Measurements from ENCODE around the gene ZNF536. TPM values are rescaled to one million over a fixed set of nuclear protein-coding genes. Genes with fewer than 3 reads are reported as not detected.

Gene ZNF536
- total and polyA plus RNA-seq, 2 of the 4 experiments (the other 2 are of a cell fraction): not detected

GRCh38 chr19:30419568-30420180, 47.5 kb downstream of the ZNF536 start:
- Histone ChIP-seq H4K8ac (ENCODE audit: low read depth in 2 of 2, low read length in 2 of 2) (no peak overlapping the region), H3K4me2 (ENCODE audit: low read depth, low read length) (no peak overlapping the region), H2BK120ac (ENCODE audit: low read depth, low read length) (no peak overlapping the region), H3K56ac (ENCODE audit: extremely low read depth, insufficient read depth, low read length) (no peak overlapping the region), H3K9ac (ENCODE audit: low read depth, low read length) (no peak overlapping the region), H4K91ac (ENCODE audit: insufficient read depth, low read depth, low read length) (no peak overlapping the region), H3K4me1 (ENCODE audit: control insufficient read depth, insufficient read depth, low read length) (no peaks in the 10 kb centered on the region), H3K4me3 (ENCODE audit: insufficient read depth, low read depth, low read length) (no peak overlapping the region), H3K4ac (ENCODE audit: low read depth, low read length) (no peak overlapping the region), H3K9me3 (ENCODE audit: control insufficient read depth, insufficient read depth, low read length) (peaks cover 16% of the 10 kb centered on the region), H2AK5ac (ENCODE audit: low read depth, low read length) (no peak overlapping the region), H2BK5ac (ENCODE audit: low read depth, low read length, poor library complexity, severe bottlenecking) (no peak overlapping the region), H3K79me1 (ENCODE audit: low read depth in 1 of 2, low read length in 2 of 2) (no peaks in the 10 kb centered on the region), H3K18ac (ENCODE audit: low read depth, low read length) (no peak overlapping the region), H2AFZ (replicated peaks; ENCODE audit: low read length, poor library complexity) (no peak overlapping the region), H2AK9ac (replicated peaks; ENCODE audit: low read depth, low read length, poor library complexity) (no peak overlapping the region), H3K9me1 (ENCODE audit: insufficient read depth, low read length) (no peaks in the 10 kb centered on the region), H4K5ac (ENCODE audit: low read depth, low read length) (no peak overlapping the region), H4K20me1 (ENCODE audit: insufficient read depth, low read length) (no peaks in the 10 kb centered on the region), H3K36me3 (ENCODE audit: control insufficient read depth, insufficient read depth, low read length) (no peaks in the 10 kb centered on the region), H3K23ac (ENCODE audit: low read depth, low read length) (no peak overlapping the region), H3K27ac (ENCODE audit: insufficient read depth, low read length) (no peak overlapping the region), H3K27me3 (ENCODE audit: control insufficient read depth, insufficient read depth, low read length) (no peaks in the 10 kb centered on the region), H2BK15ac (ENCODE audit: low read depth, low read length) (no peak overlapping the region), H2BK20ac (ENCODE audit: low read depth, low read length) (no peak overlapping the region), H3K14ac (replicated peaks; ENCODE audit: low read depth, low read length) (no peak overlapping the region)
- CTCF ChIA-PET: no interaction called here
- BruUV-seq (replicated peaks): no TSS peak
- no peak for ATAC-seq (ENCODE audit: low read depth)
- no peak for TF ChIP-seq RCOR1 (IDR thresholded peaks at IDR 0.05; ENCODE audit: insufficient replicate concordance, low read length)
- TF ChIP-seq USF2 (IDR thresholded peaks at IDR 0.05; ENCODE audit: low read depth, low read length): no peak
- TF ChIP-seq POLR2A (IDR thresholded peaks at IDR 0.05; ENCODE audit: low read depth, low read length): no peak
- TF ChIP-seq MAZ (IDR thresholded peaks at IDR 0.05; ENCODE audit: borderline replicate concordance, low read depth, low read length): no peak
- no peak for TF ChIP-seq FOS (IDR thresholded peaks at IDR 0.05; ENCODE audit: low read depth, low read length)
- TF ChIP-seq CTCF (conservative IDR thresholded peaks at IDR 0.05; ENCODE audit: low read depth, low read length): no peak
- no peak for TF ChIP-seq RFX5 (IDR thresholded peaks at IDR 0.05; ENCODE audit: low read depth, low read length)
- TF ChIP-seq MAFK (IDR thresholded peaks at IDR 0.05; ENCODE audit: low read depth, low read length): no peak
- TF ChIP-seq SMC3 (IDR thresholded peaks at IDR 0.05; ENCODE audit: low read depth, low read length): no peak
- no peak for TF ChIP-seq MXI1 (IDR thresholded peaks at IDR 0.05; ENCODE audit: borderline replicate concordance, low read depth, low read length)
- no peak for TF ChIP-seq CHD1 (IDR thresholded peaks at IDR 0.05; ENCODE audit: low read depth, low read length)
- no peak for TF ChIP-seq BHLHE40 (IDR thresholded peaks at IDR 0.05; ENCODE audit: low read depth, low read length)
- TF ChIP-seq ELK1 (IDR thresholded peaks at IDR 0.05; ENCODE audit: borderline replicate concordance, low read depth, low read length): no peak
- TF ChIP-seq RAD21 (IDR thresholded peaks at IDR 0.05; ENCODE audit: low read length): no peak
- no peak for TF ChIP-seq NFE2L2 (IDR thresholded peaks at IDR 0.05; ENCODE audit: low read depth, low read length)
- TF ChIP-seq CEBPB (IDR thresholded peaks at IDR 0.05; ENCODE audit: low read depth, low read length): no peak
- dilution Hi-C loops (cut with HindIII; ENCODE audit: low sequenced_read_pairs, unreplicated experiment) (no loop called here), intact Hi-C loops (cut with micrococcal nuclease) (no loop called here), in situ Hi-C loops (cut with MboI; ENCODE audit: low sequenced_read_pairs) (no loop called here)
- 45% methylated on average over 2 of the region's 15 CpGs; no CpG with 5 or more reads in 1 of the 2 experiments for WGBS, 2 experiments (ENCODE audit: extremely low coverage in 2 of 2, insufficient read length in 1 of 2)
- POLR2A ChIA-PET (ENCODE audit: unreplicated experiment): no interaction called here
- DNase-seq: no peak

Data from IMR-90 (cell line).